HG03139 (cell line): Measurements from ENCODE around the gene GFRA3.
"Not testable (repeated sequence)": the region's sequence is repeated elsewhere in the genome, so short reads cannot be mapped to it uniquely, and the experiment has no call there.

Experiments used
- ATAC-seq: cut with Tn5 transposase; IDR thresholded peaks from one replicate; pipeline ENCODE4 v1.9.1; 2021; ENCODE audit not compliant: unreplicated experiment

Gene GFRA3

GRCh38 chr5:138247800-138248199 is 26.6 kb downstream of the GFRA3 start:
- ATAC-seq = not testable (repeated sequence)

GRCh38 chr5:138246822-138247221 is 27.6 kb downstream of the GFRA3 start:
- no peak for ATAC-seq

GRCh38 chr5:138246334-138246733 is 28.1 kb downstream of the GFRA3 start:
- no peak for ATAC-seq

- no peak for ATAC-seq
These were observed 28.7 kb downstream of the GFRA3 start for GRCh38 chr5:138245717-138246116.

- ATAC-seq = no peak
These were observed 30.6 kb downstream of the GFRA3 start for GRCh38 chr5:138243794-138244193.

GRCh38 chr5:138241688-138242571 is 32.5 kb downstream of the GFRA3 start:
- ATAC-seq = no peak

GRCh38 chr5:138240650-138241385 is 33.6 kb downstream of the GFRA3 start:
- no peak for ATAC-seq

- ATAC-seq = no peak
These were observed 36.4 kb downstream of the GFRA3 start for GRCh38 chr5:138238034-138238433.

- ATAC-seq = no peak
These were observed 39.8 kb downstream of the GFRA3 start for GRCh38 chr5:138234651-138235050.

- ATAC-seq = no peak
These were observed 41.1 kb downstream of the GFRA3 start for GRCh38 chr5:138233280-138233679.

GRCh38 chr5:138230981-138231589 is 43.3 kb downstream of the GFRA3 start:
- no peak for ATAC-seq

GRCh38 chr5:138230261-138230660 is 44.2 kb downstream of the GFRA3 start:
- no peak for ATAC-seq

GRCh38 chr5:138229387-138229786 is 45.0 kb downstream of the GFRA3 start:
- no peak for ATAC-seq

GRCh38 chr5:138226910-138227309 is 47.5 kb downstream of the GFRA3 start:
- ATAC-seq = no peak

- no peak for ATAC-seq
These were observed 49.7 kb downstream of the GFRA3 start for GRCh38 chr5:138224712-138225111.

- no peak for ATAC-seq
These were observed 50.9 kb downstream of the GFRA3 start for GRCh38 chr5:138223532-138223931.

- no peak for ATAC-seq
These were observed 57.6 kb downstream of the GFRA3 start for GRCh38 chr5:138216799-138217198.

- peak; percentile 96 for ATAC-seq
These were observed 61.0 kb downstream of the GFRA3 start, which contains the start of gene CDC23 for GRCh38 chr5:138213161-138214029. CDC23 (minus strand) TSS chr5:138213323; CDS start chr5:138213312, 11 bp downstream.

- ATAC-seq = no peak
These were observed 61.6 kb downstream of the GFRA3 start for GRCh38 chr5:138212828-138213160.

- ATAC-seq = no peak
These were observed 63.4 kb downstream of the GFRA3 start for GRCh38 chr5:138210985-138211384.
